Upper lobe of right lung (tissue), 1 donor: ENCODE measurements around the gene BCL11B. TPM values are rescaled to one million over a fixed set of nuclear protein-coding genes. Genes with fewer than 3 reads are reported as not detected.
A peak's percentile ranks its signal among the peaks of the same experiment; 100 is the strongest.

Experiments
- ATAC-seq: fragments of 200-7000 bp; cut with Tn5 transposase; one replicate; pipeline ENCODE4 v1.9.1; 2020; ENCODE audit warnings: mild to moderate bottlenecking, moderate library complexity
- DNase-seq: peaks from one replicate; pipeline ENCODE4 v3.0.0-alpha.2; 2020
- H3K27ac ChIP-seq: fragments of 200-600 bp; one replicate; pipeline ENCODE4 v1.8.0; 2022
- H3K27me3 ChIP-seq: fragments of 200-600 bp; one replicate; pipeline ENCODE4 v1.8.0; 2022; ENCODE audit warnings: mild to moderate bottlenecking
- H3K36me3 ChIP-seq: fragments of 200-600 bp; one replicate; pipeline ENCODE4 v1.8.0; 2022
- H3K4me1 ChIP-seq: fragments of 200-600 bp; one replicate; pipeline ENCODE4 v1.8.0; 2022
- H3K4me3 ChIP-seq: fragments of 200-600 bp; one replicate; pipeline ENCODE4 v1.8.0; 2022; ENCODE audit warnings: mild to moderate bottlenecking
- H3K9me3 ChIP-seq: fragments of 200-600 bp; one replicate; pipeline ENCODE4 v1.8.0; 2022
- CTCF ChIP-seq: fragments of 200-600 bp; IDR thresholded peaks from one replicate; pipeline ENCODE4 v1.8.0; 2022; ENCODE audit warnings: antibody characterized with exemption
- intact Hi-C: fragments of 100-400 bp; cut with DNase I; formaldehyde crosslinking; loops from one replicate; pipeline ENCODE4 v1.11.0; 2022
- total RNA-seq: library from RNA; stranded (reverse); fragmentation: NEBNext Ultra II Directional; extraction: Animal tissue kit (Norgen Biotek cat#: 25700); gene quantifications from one replicate; pipeline ENCODE4 v1.2.1, GENCODE V29; 2021
- donor health status: DM: no; HTN: yes; CAD: no; lungs with severe emphysema.

Gene BCL11B
- total RNA-seq, 1 donor from 2014 or later, result 2.4 TPM

GRCh38 chr14:99143793-99144192 is 128.2 kb downstream of the BCL11B start:
- TF ChIP-seq CTCF, result no peak
- Histone ChIP-seq H3K27me3 (no peaks in the 10 kb centered on the region), H3K27ac (no peak overlapping the region), H3K36me3 (no peaks in the 10 kb centered on the region), H3K4me3 (no peak overlapping the region), H3K9me3 (no peaks in the 10 kb centered on the region), H3K4me1 (no peaks in the 10 kb centered on the region)
- intact Hi-C loops, result no loop called here
- DNase-seq, result no peak
- ATAC-seq, result no peak

- Histone ChIP-seq H3K27ac (no peak overlapping the region), H3K9me3 (no peaks in the 10 kb centered on the region), H3K27me3 (no peaks in the 10 kb centered on the region), H3K4me3 (no peak overlapping the region), H3K36me3 (no peaks in the 10 kb centered on the region), H3K4me1 (no peaks in the 10 kb centered on the region)
- ATAC-seq, result no peak
- intact Hi-C loops, result no loop called here
- no peak for DNase-seq
- no peak for TF ChIP-seq CTCF
Observed at GRCh38 chr14:99143126-99143525, 128.9 kb downstream of the BCL11B start.

- H3K9me3 ChIP-seq, result no peaks in the 10 kb centered on the region
- no peaks in the 10 kb centered on the region for H3K4me1 ChIP-seq
- H3K4me3 ChIP-seq, result no peak overlapping the region
- no peak overlapping the region for H3K27ac ChIP-seq
- DNase-seq (no peak), ATAC-seq (no peak)
- H3K36me3 ChIP-seq, result no peaks in the 10 kb centered on the region
- TF ChIP-seq CTCF, result no peak
- intact Hi-C loops, result no loop called here
- H3K27me3 ChIP-seq, result no peaks in the 10 kb centered on the region
Observed at GRCh38 chr14:99141236-99141635, 130.8 kb downstream of the BCL11B start.

- Histone ChIP-seq H3K36me3 (no peaks in the 10 kb centered on the region), H3K9me3 (no peaks in the 10 kb centered on the region), H3K4me1 (no peaks in the 10 kb centered on the region), H3K4me3 (no peak overlapping the region), H3K27ac (no peak overlapping the region), H3K27me3 (no peaks in the 10 kb centered on the region)
- ATAC-seq, result no peak
- DNase-seq, result no peak
- no peak for TF ChIP-seq CTCF
- intact Hi-C loops, result no loop called here
Observed at GRCh38 chr14:99138999-99139865, 132.8 kb downstream of the BCL11B start.

- TF ChIP-seq CTCF, result no peak
- H3K36me3 ChIP-seq, result no peaks in the 10 kb centered on the region
- H3K4me1 ChIP-seq, result no peaks in the 10 kb centered on the region
- no peak overlapping the region for H3K27ac ChIP-seq
- DNase-seq, result peak; percentile 45
- H3K27me3 ChIP-seq, result no peaks in the 10 kb centered on the region
- intact Hi-C loops, result no loop called here
- no peaks in the 10 kb centered on the region for H3K9me3 ChIP-seq
- no peak overlapping the region for H3K4me3 ChIP-seq
- no peak for ATAC-seq
Observed at GRCh38 chr14:99137913-99138571, 134.0 kb downstream of the BCL11B start.
